Ovary (tissue), 3 donors: ENCODE data around the gene C8B.

ENCODE experiments used
- CTCF ChIP-seq, 3 donors: fragments of 450-650 bp in 2 of 3; fragments of 200-600 bp in 1 of 3; IDR thresholded peaks; one replicate each; pipeline versions ENCODE4 v1.5.1 to v1.8.0; 2016 to 2022; ENCODE audit warnings: antibody characterized with exemption in 3 of 3, mild to moderate bottlenecking in 1 of 3
- POLR2A ChIP-seq: fragments of 450-650 bp; IDR thresholded peaks from one replicate; pipeline ENCODE4 v1.6.1; 2017; ENCODE audit warnings: antibody characterized with exemption, mild to moderate bottlenecking, moderate library complexity
- donor health status: DM: no; HTN: no; CAD: no.

GRCh38 chr1:57012315-57012714 lies 46.5 kb upstream of the C8B start:
- TF ChIP-seq CTCF (IDR thresholded peaks at IDR 0.05) (no peak), POLR2A (no peak)
